Naive B cell (primary cell): ENCODE data around the gene SNRNP70. TPM values are rescaled to one million over a fixed set of nuclear protein-coding genes. Genes with fewer than 3 reads are reported as not detected.
"Not testable (repeated sequence)": the region's sequence is repeated elsewhere in the genome, so short reads cannot be mapped to it uniquely, and the experiment has no call there.

ENCODE experiments used
- ATAC-seq, 2 donors: fragments of 150-1000 bp; cut with Tn5 transposase; 2 replicates each; pipeline ENCODE4 v1.10.0; 2021; ENCODE audit warnings: low read depth in 2 of 2, mild to moderate bottlenecking in 2 of 2, moderate library complexity in 2 of 2
- DNase-seq: peaks from one replicate; pipeline ENCODE4 v3.0.0; 2022
- H3K27ac Mint-ChIP-seq, 6 donors: one replicate each; pipeline ENCODE4 v1.8.0; 2020 to 2022; ENCODE audit warnings: mild to moderate bottlenecking in 6 of 6, mixed read lengths in 6 of 6, moderate library complexity in 5 of 6, inconsistent platforms in 2 of 6
- H3K27me3 Mint-ChIP-seq, 3 donors: one replicate each; pipeline ENCODE4 v1.8.0; 2021 to 2022; ENCODE audit warnings: mixed read lengths in 3 of 3, mild to moderate bottlenecking in 1 of 3
- H3K36me3 Mint-ChIP-seq, 2 donors: one replicate each; pipeline ENCODE4 v1.8.0; 2020 to 2022; ENCODE audit warnings: mixed read lengths in 2 of 2, inconsistent platforms in 1 of 2, mild to moderate bottlenecking in 1 of 2
- H3K4me1 Mint-ChIP-seq, 3 donors: one replicate each; pipeline ENCODE4 v1.8.0; 2020 to 2022; ENCODE audit warnings: mixed read lengths in 3 of 3, inconsistent platforms in 1 of 3, mild to moderate bottlenecking in 1 of 3, moderate library complexity in 1 of 3
- H3K4me3 Mint-ChIP-seq, 8 donors: one replicate each; pipeline ENCODE4 v1.8.0; 2020 to 2022; ENCODE audit warnings: mild to moderate bottlenecking in 8 of 8, mixed read lengths in 8 of 8, moderate library complexity in 8 of 8, inconsistent platforms in 2 of 8
- H3K9me3 Mint-ChIP-seq, 7 donors: one replicate each; pipeline ENCODE4 v1.8.0; 2020 to 2022; ENCODE audit warnings: mixed read lengths in 7 of 7, mild to moderate bottlenecking in 5 of 7, inconsistent platforms in 2 of 7, moderate library complexity in 1 of 7
- polyA plus RNA-seq, 6 donors: library from polyadenylated mRNA; unstranded; fragments of 300-500 nt; fragmentation: Illumina TruSeq; gene quantifications; one replicate each; pipeline ENCODE4 v1.2.3, GENCODE V29; 2021; ENCODE audit warnings: low read depth in 6 of 6

SNRNP70 gene
- polyA plus RNA-seq, 6 donors from 2014 or later, result 29.8 to 63.5 (median 41.6) TPM

DNA sequence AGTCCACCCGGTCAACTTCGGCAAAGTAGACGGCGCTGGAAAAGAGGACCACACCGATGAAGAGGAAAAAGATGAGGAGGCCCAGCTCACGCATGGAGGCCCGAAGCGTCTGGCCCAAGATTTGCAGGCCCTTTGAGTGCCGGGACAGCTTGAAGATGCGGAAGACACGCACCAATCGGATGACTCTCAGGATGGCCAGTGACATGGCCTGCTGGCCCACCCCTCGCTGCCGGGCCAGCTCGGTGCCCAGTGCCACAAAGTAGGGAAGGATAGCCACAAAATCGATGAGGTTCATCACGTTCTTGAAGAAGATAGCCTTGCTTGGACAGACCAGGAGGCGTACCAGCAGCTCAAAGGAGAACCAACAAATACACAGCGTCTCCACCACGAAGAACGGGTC is 14.8 kb upstream of the SNRNP70 start:
- Mint-ChIP-seq H3K36me3 (peaks cover 4 to 36% of the 10 kb centered on the region in 2 donors), H3K4me1 (peaks cover 14 to 23% (median 21%) of the 10 kb centered on the region in 3 donors), H3K27me3 (peaks cover 73 to 85% (median 77%) of the 10 kb centered on the region in 3 donors), H3K9me3 (peaks cover 4 to 13% (median 7%) of the 10 kb centered on the region in 7 donors), H3K4me3 (peak overlapping the region in 3 of 8 donors; percentile 1 to 72 (median 68)), H3K27ac (no peak overlapping the region)
- DNase-seq (no peak), ATAC-seq (no peak)

DNA sequence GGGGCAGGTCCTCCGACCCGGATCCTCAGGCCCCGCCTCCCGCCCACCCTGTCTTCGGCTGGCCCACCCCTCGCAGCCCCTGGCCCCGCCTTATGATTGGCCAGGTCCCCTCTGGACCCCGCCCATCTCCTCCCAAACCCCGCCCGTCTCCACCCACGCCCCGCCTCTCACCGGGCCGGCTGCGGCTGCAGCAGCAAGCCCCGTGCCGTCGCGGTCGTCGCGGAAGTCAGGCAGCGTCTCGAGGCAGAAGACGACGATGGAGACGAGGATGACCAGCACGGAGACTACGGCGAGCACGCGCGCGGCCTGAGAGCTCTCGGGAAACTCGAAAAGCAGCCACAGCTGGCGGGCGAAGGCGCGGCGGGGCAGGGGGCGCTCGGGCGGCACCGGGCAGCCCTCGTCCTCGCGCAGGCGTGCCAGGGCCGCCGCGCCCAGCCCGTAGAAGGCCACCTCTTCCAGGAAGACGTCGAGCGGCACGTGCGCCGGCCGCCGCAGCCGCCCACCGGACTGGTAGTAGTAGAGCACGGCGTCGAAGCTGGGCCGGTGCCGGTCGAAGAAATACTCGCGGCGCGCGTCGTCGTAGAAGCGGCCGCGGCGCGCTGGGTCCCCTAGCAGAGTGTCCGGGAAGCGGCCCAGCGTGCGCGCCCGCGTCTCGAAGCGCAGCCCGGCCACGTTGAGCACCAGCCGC is 13.2 kb upstream of the SNRNP70 start:
- Mint-ChIP-seq H3K36me3 (peaks cover 4 to 36% of the 10 kb centered on the region in 2 donors), H3K27ac (peak overlapping the region in 1 of 6 donors; percentile 49), H3K9me3 (peaks cover 4 to 13% (median 7%) of the 10 kb centered on the region in 7 donors), H3K27me3 (peaks cover 66 to 82% (median 72%) of the 10 kb centered on the region in 3 donors), H3K4me3 (peak overlapping the region in 4 of 8 donors; percentile 22 to 55 (median 48)), H3K4me1 (peaks cover 14 to 22% (median 18%) of the 10 kb centered on the region in 3 donors)
- no peak for DNase-seq
- ATAC-seq, result peak in 1 of 2 donors; percentile 18

DNA sequence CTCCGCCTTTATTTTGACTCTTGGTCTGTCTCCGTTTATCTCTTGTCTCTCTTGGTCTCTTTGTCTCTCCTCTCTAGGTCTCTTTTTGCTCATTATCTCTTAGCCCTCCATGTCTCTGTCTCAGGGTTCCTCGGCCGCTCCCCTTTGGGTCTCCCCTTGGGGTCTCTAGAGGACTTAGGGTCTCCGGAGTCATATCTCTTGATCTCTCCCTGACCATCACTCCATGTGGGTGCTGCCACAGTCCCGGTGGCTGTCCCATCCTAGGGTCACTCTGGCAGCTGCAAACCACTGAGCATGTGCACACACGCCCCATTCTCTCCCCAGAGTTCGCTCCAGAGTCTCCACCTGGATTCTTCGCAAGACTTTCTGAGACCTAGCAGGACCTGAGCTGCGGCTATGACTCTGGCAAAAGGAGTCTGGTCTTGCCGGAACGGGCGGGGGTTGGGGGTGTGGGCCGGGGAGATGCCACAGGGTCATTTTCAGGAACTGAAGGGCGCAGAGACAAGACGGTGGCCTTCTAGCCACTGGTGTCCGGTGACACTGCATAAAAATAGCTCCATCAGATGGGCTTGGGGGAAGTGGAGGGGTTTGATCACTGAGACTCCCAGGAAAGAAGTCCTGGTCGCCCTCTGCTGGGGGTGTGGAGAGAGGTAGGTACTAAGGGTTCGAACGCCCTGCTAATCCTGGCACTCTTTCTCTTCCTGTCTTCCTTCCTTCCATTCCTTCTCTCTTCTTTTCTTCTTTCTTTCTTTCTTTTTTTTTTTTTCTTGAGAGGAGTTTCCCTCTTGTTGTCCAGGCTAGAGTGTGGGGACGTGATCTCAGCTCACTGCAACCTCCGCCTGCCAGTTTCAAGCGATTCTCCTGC is 11.5 kb upstream of the SNRNP70 start:
- DNase-seq, result no peak
- H3K4me1 Mint-ChIP-seq, result peaks cover 14 to 20% (median 18%) of the 10 kb centered on the region in 3 donors
- ATAC-seq, result no peak
- peaks cover 57 to 81% (median 62%) of the 10 kb centered on the region in 3 donors for H3K27me3 Mint-ChIP-seq
- peak overlapping the region in 7 of 8 donors; percentile 17 to 77 (median 70) for H3K4me3 Mint-ChIP-seq
- H3K36me3 Mint-ChIP-seq, result peaks cover 0 to 30% of the 10 kb centered on the region in 2 donors
- peak overlapping the region in 2 of 6 donors; percentile 73 to 74 for H3K27ac Mint-ChIP-seq
- H3K9me3 Mint-ChIP-seq, result peaks cover 4 to 13% (median 5%) of the 10 kb centered on the region in 7 donors

DNA sequence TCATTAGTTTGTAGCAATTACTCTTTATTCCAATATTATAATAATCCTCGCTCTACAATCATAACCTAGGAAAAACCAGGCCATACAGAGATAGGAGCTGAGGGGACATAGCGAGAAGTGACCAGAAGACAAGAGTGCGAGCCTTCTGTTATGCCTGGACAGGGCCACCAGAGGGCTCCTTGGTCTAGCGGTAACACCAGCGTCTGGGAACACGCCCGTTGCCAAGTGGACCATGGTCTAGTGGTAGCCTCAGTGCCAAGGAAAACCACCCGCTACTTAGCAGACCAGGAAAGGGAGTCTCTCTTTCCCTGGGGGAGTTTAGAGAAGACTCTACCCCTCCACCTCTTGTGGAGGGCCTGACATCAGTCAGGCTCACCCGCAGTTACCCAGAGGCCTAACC is 10.4 kb upstream of the SNRNP70 start:
- not testable (repeated sequence) for H3K27ac Mint-ChIP-seq, H3K9me3 Mint-ChIP-seq, H3K4me3 Mint-ChIP-seq, ATAC-seq, DNase-seq
- Mint-ChIP-seq H3K4me1 (peaks cover 14 to 20% (median 18%) of the 10 kb centered on the region in 3 donors), H3K27me3 (peaks cover 46 to 69% (median 50%) of the 10 kb centered on the region in 3 donors), H3K36me3 (peaks cover 0 to 21% of the 10 kb centered on the region in 2 donors)

DNA sequence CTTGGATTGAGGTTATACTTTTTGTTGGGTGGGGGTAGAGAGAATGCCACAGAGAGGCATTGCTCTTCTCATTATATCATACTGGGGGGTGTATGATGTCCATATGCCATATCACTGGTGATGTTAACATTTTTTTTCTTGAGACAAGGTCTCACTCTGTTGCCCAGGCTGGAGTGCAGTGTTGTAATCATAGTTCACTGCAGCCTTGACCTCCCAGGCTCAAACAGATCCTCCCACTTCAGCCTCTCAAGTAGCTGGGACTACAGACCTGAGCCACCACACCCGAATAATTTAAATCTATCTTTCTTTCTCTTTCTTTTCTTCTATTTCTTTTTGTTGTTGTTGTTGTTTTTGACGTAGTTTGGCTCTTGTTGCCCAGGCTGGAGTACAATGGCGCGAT is 4.9 kb upstream of the SNRNP70 start:
- DNase-seq (no peak), ATAC-seq (no peak)
- Mint-ChIP-seq H3K27me3 (peaks cover 11 to 32% (median 14%) of the 10 kb centered on the region in 3 donors), H3K36me3 (no peaks in the 10 kb centered on the region), H3K9me3 (no peaks in the 10 kb centered on the region), H3K4me3 (no peak overlapping the region), H3K4me1 (peaks cover 3 to 11% (median 10%) of the 10 kb centered on the region in 3 donors), H3K27ac (peak overlapping the region in 2 of 6 donors; percentile 12 to 39)

DNA sequence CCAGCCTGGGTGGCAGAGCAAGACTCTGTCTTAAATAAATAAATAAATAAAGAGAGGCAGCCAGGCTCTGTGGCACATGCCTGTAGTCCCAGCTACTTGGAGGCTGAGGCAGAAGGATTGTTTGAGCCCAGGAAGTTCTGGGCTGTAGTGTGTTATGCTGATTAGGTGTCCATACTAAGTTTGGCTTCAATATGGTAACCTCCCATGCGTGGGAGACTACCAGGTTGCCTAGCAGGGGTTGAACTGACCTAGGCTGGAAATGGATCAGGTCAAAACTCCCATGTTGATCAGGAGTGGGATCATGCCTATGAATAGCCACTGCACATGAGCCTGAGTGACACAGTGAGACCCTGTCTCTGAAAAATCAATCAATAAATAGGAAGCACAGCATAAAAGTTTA is 4.0 kb upstream of the SNRNP70 start:
- Mint-ChIP-seq H3K4me3 (peak overlapping the region in 1 of 8 donors; percentile 21), H3K27ac (peak overlapping the region in 1 of 6 donors; percentile 54), H3K27me3 (peaks cover 2 to 24% (median 6%) of the 10 kb centered on the region in 3 donors), H3K4me1 (peaks cover 8 to 16% (median 14%) of the 10 kb centered on the region in 3 donors), H3K9me3 (no peaks in the 10 kb centered on the region), H3K36me3 (no peaks in the 10 kb centered on the region)
- DNase-seq (no peak), ATAC-seq (no peak)

DNA sequence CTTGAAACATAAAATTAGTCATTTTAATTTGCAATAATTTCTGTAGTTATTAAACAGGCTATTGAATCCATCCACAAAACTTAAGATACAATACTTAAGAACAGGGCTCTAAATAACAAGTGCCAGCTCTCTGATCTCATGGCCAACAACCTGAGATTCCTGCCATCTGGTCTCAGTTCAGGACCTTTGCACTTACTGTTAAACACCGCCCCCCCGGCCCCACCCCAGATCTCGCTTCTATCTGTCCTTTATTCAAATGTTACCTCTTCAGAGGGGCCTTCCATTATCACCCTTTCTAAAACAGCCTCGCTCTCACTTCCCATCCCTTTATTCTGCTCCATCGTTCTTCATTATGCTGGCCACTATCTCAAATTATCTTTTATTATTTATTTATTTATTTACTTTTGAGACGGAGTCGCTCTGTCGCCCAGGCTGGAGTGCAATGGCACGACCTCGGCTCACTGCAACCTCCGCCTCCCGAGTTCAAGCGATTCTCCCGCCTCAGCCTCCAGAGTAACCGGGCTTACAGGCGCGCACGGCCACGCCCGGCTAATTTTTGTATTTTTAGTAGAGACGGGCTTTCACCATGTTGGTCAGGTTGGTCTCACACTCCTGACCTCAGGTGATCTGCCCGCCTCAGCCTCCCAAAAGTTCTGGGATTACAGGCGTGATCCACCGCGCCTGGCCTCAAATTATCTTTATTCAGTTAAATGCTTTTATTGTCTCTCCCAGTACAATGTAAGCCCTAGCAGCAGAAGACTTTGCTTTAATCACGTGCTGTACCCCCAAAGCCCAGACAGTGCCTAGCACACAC is 838 bp upstream of the SNRNP70 start:
- Mint-ChIP-seq H3K27ac (peak overlapping the region; percentile 76 to 99 (median 94)), H3K9me3 (no peaks in the 10 kb centered on the region), H3K4me1 (peaks cover 18 to 39% (median 39%) of the 10 kb centered on the region in 3 donors), H3K27me3 (peaks cover 0 to 11% (median 5%) of the 10 kb centered on the region in 3 donors), H3K4me3 (peak overlapping the region; percentile 91 to 97 (median 96)), H3K36me3 (peaks cover 6 to 7% of the 10 kb centered on the region in 2 donors)
- DNase-seq (no peak), ATAC-seq (no peak)

DNA sequence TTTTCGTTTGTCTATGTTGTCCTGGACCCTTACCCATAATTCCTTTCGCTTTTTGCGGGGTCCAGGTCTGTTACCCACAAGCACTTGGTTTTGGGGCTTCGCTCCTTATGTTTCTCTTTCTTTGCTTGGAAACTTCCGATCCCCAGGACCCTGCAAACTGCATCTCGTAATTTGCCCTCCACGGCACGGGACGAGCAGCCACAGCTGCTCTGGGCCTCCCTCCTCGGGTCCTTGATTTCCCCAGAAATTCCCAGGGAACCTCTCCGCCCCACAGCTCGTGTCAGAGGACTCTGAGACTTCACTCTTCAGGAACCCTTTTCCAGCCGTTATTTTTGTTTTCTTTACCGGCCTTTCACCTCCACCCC is 599 bp downstream of the SNRNP70 start:
- peak overlapping the region; percentile 91 to 97 (median 96) for H3K4me3 Mint-ChIP-seq
- no peaks in the 10 kb centered on the region for H3K9me3 Mint-ChIP-seq
- H3K27ac Mint-ChIP-seq, result peak overlapping the region; percentile 88 to 99 (median 95)
- peaks cover 6 to 7% of the 10 kb centered on the region in 2 donors for H3K36me3 Mint-ChIP-seq
- peaks cover 0 to 11% (median 0%) of the 10 kb centered on the region in 3 donors for H3K27me3 Mint-ChIP-seq
- ATAC-seq (no peak), DNase-seq (no peak)
- peaks cover 23 to 45% (median 39%) of the 10 kb centered on the region in 3 donors for H3K4me1 Mint-ChIP-seq

DNA sequence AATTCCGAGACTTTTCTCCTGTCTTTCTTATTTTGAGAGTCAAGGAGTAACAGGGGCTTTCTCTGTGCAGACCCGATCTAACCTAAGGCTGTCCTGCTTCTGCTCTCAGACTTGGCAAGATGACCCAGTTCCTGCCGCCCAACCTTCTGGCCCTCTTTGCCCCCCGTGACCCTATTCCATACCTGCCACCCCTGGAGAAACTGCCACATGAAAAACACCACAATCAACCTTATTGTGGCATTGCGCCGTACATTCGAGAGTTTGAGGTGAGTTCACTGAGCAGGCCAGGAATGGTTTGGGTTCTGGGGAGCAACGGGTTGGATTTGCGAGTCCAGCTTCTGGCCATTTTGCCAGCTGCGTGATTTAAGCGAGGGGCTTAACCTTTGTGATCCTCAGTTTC is 1.0 kb downstream of the SNRNP70 start:
- Mint-ChIP-seq H3K27ac (peak overlapping the region; percentile 88 to 99 (median 95)), H3K9me3 (no peaks in the 10 kb centered on the region), H3K36me3 (peaks cover 6 to 7% of the 10 kb centered on the region in 2 donors), H3K4me3 (peak overlapping the region; percentile 91 to 97 (median 96)), H3K4me1 (peaks cover 23 to 46% (median 39%) of the 10 kb centered on the region in 3 donors), H3K27me3 (peaks cover 0 to 9% (median 0%) of the 10 kb centered on the region in 3 donors)
- no peak for DNase-seq
- ATAC-seq, result no peak

DNA sequence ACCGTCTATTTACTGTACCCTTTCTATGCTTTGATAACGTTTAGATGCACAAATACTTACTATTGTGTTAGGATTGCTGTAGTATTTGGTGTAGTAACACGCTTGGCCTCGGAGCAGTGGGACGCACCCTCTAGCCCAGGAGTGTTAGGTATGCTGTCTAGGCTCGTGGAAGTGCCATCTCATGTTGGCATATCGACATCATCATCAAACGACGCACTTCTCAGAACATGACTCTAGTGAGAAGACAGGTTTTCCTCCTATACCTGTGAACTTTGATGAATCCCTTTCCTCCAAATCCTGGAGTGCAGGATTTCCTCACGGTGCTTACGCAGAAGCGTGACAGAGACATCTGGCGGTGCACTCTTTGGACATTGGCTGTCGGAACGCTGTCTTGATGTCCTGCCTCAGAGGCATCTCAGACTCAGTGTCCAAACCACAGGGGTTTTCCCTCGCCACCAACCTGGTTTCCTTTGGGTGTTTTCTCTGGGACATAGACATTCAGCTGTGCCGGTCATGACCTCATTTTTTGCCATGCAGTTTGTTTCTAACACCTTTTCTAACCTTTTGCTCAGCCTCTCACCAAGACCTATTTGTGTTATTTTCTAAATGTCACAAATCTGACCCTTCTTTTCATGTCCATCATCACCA is 6.3 kb downstream of the SNRNP70 start:
- peak overlapping the region in 2 of 8 donors; percentile 51 to 53 for H3K4me3 Mint-ChIP-seq
- H3K27me3 Mint-ChIP-seq, result no peaks in the 10 kb centered on the region
- H3K27ac Mint-ChIP-seq, result no peak overlapping the region

DNA sequence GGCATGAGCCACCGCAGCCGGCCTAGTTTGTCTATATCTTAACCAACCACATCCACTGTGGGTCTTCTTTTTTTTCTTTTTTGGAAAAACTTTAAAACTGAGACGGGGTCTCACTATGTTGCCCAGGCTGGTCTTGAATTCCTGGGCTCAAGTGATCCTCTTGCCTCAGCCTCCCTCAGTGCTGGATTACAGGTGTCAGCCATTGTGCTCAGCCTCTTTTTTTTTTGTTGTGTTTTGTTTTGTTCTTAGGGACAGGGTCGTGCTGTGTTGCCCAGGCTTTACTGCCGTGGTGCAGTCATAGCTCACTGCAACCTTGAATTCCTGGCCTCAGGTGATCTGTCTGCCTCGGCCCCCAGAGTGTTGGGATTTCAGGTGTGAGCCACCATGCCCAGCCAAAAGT is 7.4 kb downstream of the SNRNP70 start:
- Mint-ChIP-seq H3K4me3 (no peak overlapping the region), H3K4me1 (peaks cover 16 to 34% (median 25%) of the 10 kb centered on the region in 3 donors), H3K36me3 (peaks cover 0 to 9% of the 10 kb centered on the region in 2 donors), H3K27me3 (no peaks in the 10 kb centered on the region), H3K27ac (no peak overlapping the region), H3K9me3 (no peaks in the 10 kb centered on the region)
- no peak for ATAC-seq
- DNase-seq, result no peak

More for the DNA sequence above, 6.3 kb downstream of the SNRNP70 start:
- peaks cover 23 to 39% (median 36%) of the 10 kb centered on the region in 3 donors for H3K4me1 Mint-ChIP-seq
- DNase-seq, result no peak
- ATAC-seq, result no peak
- no peaks in the 10 kb centered on the region for H3K9me3 Mint-ChIP-seq
- peaks cover 6 to 15% of the 10 kb centered on the region in 2 donors for H3K36me3 Mint-ChIP-seq
